ENCODE results near the gene SV2B.

SV2B gene

DNA sequence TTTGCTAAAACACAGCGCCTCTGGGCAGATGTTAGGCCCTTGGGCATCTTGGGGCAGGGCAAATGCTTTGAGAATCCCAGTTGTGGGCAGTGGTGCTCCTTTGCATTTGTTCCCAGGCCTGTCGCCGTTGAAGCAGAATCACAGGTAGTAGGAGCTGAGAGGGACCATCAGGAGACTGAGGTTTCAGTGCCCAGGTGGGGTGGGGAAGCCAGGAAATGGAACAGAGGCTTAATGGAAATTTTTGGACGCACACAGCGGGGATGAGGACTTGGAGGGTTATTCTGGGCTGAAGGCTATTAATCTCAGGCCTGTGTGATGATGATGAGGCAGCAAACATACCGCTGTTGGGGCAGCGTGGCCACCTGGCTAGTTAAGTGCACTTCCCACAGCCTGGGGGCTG, 99.5 kb downstream of the SV2B start:
- no peaks in the 10 kb centered on the region for H3K36me3 Mint-ChIP-seq (ENCODE audit: low read depth)
- peak overlapping the region; percentile 66 for H3K27ac Mint-ChIP-seq
- no peaks in the 10 kb centered on the region for H3K9me3 Mint-ChIP-seq
- TF ChIP-seq, protein P1, sequence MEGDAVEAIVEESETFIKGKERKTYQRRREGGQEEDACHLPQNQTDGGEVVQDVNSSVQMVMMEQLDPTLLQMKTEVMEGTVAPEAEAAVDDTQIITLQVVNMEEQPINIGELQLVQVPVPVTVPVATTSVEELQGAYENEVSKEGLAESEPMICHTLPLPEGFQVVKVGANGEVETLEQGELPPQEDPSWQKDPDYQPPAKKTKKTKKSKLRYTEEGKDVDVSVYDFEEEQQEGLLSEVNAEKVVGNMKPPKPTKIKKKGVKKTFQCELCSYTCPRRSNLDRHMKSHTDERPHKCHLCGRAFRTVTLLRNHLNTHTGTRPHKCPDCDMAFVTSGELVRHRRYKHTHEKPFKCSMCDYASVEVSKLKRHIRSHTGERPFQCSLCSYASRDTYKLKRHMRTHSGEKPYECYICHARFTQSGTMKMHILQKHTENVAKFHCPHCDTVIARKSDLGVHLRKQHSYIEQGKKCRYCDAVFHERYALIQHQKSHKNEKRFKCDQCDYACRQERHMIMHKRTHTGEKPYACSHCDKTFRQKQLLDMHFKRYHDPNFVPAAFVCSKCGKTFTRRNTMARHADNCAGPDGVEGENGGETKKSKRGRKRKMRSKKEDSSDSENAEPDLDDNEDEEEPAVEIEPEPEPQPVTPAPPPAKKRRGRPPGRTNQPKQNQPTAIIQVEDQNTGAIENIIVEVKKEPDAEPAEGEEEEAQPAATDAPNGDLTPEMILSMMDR (IDR thresholded peaks at IDR 0.05) = no peak
- H3K27me3 Mint-ChIP-seq (ENCODE audit: low read depth, poor library complexity) = peaks cover 12% of the 10 kb centered on the region
- no peak overlapping the region for H3K4me3 Mint-ChIP-seq
- peaks cover 8% of the 10 kb centered on the region for H3K4me1 Mint-ChIP-seq
- DNase-seq = no peak

DNA sequence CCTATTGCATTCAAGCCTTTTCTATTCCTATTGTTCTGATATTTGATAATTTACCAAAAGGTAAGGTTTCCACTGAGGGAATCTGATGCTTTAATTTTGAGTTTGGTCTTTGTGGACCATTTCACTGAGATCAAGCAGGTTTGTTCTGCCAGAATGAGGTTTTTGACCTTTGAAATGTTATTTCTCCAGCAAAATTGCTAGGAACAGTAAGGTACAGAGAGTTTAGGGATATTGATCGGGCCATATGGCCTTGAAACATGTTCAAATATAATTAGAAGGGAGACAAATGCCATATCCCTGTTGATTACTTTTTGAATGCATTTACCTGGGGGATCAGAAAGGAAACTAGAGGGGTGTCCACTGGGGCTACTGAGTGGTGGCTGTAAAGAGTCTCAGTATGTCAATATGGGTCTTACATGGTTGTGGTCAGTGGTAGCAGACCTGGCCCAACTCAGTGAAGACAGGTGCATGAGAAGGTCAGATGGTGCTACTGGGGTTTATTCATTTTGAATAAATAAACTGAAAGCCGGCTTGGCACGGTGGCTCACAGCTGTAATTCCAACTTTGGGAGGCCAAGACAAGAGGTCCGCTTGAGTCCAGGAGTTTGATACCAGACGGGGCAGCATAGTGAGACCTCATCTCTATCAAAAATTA, 100.2 kb downstream of the SV2B start:
- TF ChIP-seq, protein P1 (IDR thresholded peaks at IDR 0.05) = no peak
- Mint-ChIP-seq H3K27me3 (ENCODE audit: low read depth, poor library complexity) (peaks cover 11% of the 10 kb centered on the region), H3K4me3 (no peak overlapping the region), H3K4me1 (peaks cover 16% of the 10 kb centered on the region), H3K27ac (no peak overlapping the region), H3K36me3 (ENCODE audit: low read depth) (no peaks in the 10 kb centered on the region), H3K9me3 (no peaks in the 10 kb centered on the region)
- DNase-seq = no peak

DNA sequence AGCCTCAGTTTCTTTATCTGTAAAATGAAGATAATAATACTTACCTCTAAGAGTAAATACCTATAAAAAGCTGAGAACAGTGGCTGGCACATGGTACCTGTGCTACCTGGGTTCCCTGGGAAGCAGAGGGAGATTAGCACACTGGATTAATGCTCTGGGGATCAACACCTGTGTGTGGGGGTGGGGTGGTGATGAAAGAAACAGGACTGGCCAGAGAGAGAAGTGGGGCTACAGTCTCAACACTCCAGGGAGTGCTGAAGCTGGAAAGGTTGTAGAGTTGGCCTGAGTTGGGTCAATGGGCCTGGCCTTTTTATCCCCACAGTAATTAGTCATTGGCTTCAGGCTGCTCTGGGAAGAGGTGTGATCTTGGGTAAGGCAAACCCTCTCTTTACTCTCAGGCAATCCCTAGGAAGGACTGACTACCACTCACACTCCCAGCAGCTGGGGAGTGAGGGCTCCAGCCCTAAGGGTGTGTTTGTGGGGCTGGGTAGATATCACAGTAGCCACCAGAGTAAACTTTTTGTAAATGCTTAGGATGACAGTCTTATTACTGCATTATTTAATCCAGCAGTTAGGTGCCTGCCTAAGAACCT, 102.5 kb downstream of the SV2B start:
- Mint-ChIP-seq H3K9me3 (no peaks in the 10 kb centered on the region), H3K36me3 (ENCODE audit: low read depth) (no peaks in the 10 kb centered on the region), H3K27ac (no peak overlapping the region), H3K4me1 (peaks cover 16% of the 10 kb centered on the region), H3K27me3 (ENCODE audit: low read depth, poor library complexity) (peaks cover 15% of the 10 kb centered on the region), H3K4me3 (no peak overlapping the region)
- DNase-seq = no peak
- TF ChIP-seq, protein P1 (IDR thresholded peaks at IDR 0.05) = no peak

DNA sequence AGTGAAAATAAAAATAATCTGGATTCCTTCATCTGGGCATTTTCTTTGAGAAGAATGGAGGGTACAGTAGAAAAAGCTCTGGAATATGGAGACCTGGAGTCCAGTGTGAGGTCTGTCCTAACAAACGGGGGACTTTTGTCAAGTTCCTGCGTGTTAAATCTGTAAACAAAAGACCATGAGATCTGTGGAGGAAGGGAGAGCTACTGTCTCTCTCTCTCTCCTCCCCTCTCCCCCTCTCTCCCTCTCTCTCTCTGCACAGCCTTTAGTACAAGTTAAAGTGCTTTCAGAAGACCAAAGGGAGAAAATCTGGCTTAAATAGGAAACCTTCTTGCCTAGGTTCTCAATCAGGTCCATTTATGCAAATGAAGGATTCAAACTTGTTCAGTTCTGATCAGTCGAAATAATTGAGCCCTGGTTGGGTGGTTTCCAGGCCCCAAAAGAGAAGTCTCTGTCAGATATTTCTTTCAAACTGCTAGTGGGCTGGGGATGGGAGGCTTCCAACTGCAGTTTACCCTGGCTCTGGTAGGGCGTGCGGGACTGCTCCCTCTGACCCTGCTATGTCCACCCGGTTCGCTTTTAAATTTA, 103.7 kb downstream of the SV2B start:
- Mint-ChIP-seq H3K36me3 (ENCODE audit: low read depth) (no peaks in the 10 kb centered on the region), H3K9me3 (no peaks in the 10 kb centered on the region), H3K27ac (no peak overlapping the region), H3K4me1 (peaks cover 16% of the 10 kb centered on the region), H3K27me3 (ENCODE audit: low read depth, poor library complexity) (peaks cover 23% of the 10 kb centered on the region), H3K4me3 (no peak overlapping the region)
- no peak for DNase-seq
- TF ChIP-seq, protein P1 (IDR thresholded peaks at IDR 0.05) = no peak

DNA sequence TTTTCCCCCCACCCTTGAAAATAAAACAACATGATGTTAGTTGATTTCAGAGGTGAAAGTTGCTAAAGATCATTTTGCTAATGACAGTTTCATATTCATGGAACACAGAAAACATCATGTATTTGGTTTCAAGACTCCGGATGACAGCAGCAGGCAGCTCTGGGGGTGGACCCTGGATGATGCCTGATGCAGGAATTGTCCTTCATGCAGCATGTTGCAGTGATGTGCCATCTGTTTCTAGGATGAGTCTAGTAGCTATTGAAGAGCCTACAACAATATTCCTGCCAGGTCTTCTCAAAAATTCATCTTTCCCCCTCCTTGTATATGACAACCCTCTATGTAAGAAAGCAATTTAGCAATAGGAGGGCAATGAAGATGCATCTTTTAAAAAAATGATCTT, 108.3 kb downstream of the SV2B start:
- Mint-ChIP-seq H3K4me1 (peaks cover 15% of the 10 kb centered on the region), H3K27ac (no peak overlapping the region), H3K27me3 (ENCODE audit: low read depth, poor library complexity) (peaks cover 20% of the 10 kb centered on the region), H3K9me3 (no peaks in the 10 kb centered on the region), H3K36me3 (ENCODE audit: low read depth) (no peaks in the 10 kb centered on the region), H3K4me3 (no peak overlapping the region)
- TF ChIP-seq, protein P1 (IDR thresholded peaks at IDR 0.05) = no peak
- no peak for DNase-seq

Measured in nephron progenitor cell (in vitro differentiated cells).